ENCODE results near the gene NAA16.

- TF ChIP-seq, protein P1, sequence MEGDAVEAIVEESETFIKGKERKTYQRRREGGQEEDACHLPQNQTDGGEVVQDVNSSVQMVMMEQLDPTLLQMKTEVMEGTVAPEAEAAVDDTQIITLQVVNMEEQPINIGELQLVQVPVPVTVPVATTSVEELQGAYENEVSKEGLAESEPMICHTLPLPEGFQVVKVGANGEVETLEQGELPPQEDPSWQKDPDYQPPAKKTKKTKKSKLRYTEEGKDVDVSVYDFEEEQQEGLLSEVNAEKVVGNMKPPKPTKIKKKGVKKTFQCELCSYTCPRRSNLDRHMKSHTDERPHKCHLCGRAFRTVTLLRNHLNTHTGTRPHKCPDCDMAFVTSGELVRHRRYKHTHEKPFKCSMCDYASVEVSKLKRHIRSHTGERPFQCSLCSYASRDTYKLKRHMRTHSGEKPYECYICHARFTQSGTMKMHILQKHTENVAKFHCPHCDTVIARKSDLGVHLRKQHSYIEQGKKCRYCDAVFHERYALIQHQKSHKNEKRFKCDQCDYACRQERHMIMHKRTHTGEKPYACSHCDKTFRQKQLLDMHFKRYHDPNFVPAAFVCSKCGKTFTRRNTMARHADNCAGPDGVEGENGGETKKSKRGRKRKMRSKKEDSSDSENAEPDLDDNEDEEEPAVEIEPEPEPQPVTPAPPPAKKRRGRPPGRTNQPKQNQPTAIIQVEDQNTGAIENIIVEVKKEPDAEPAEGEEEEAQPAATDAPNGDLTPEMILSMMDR (IDR thresholded peaks at IDR 0.05; ENCODE audit: poor library complexity): no peak
- no peak for TF ChIP-seq EZH2phosphoT487 (IDR thresholded peaks at IDR 0.05; ENCODE audit: low read depth, severe bottlenecking, unreplicated experiment)
- TF ChIP-seq EZH2 (IDR thresholded peaks at IDR 0.05; ENCODE audit: borderline replicate concordance): no peak
Observed at GRCh38 chr13:41294914-41295313, 16.2 kb upstream of the NAA16 start.
